Stimulated activated CD4-positive, alpha-beta T cell treated with anti-CD3 and anti-CD28 coated beads, Interleukin-4, amount 100 ng/mL, for 1 hour (primary cell): Measurements from ENCODE around the gene LCN12.

Experiments used
- DNase-seq: peaks from one replicate; pipeline ENCODE4 v3.0.0-alpha.2; 2020

Gene LCN12

DNA sequence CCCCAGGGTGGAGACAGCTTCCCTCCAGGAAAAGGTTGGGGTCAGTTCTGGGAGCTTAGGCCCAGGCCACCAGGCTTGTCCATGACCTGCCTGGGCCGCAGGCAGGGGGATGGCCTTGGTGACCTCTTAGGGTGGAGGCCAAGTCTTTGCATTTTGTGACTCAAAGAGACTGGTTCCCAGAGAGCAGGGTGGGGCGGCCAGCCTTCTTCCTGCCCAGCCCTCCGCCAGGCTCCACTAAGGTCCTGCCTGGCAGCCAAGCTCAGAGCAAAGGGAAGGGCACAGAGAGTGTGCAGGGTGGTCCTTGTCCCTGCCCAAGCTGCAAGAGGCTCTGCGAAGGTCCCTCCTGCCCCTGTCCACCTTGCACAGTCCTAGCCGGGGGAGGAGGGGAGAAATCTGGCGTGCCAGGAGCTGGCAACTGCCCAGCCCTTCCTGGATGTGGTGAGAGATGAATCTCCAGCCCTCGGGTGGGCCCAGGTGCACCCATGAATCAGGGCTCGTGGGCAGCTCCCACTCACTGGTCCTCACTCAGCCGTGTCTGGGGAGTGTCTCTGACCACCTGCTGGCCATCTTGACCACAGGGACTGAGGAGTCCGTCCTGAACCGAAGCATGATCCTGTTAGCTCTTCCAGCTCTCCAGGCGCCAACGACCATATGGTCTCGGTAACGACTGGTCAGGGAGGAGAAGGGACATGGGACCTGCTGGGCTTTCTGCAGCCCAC, 22.9 kb downstream of the LCN12 start:
- DNase-seq = no peak

DNA sequence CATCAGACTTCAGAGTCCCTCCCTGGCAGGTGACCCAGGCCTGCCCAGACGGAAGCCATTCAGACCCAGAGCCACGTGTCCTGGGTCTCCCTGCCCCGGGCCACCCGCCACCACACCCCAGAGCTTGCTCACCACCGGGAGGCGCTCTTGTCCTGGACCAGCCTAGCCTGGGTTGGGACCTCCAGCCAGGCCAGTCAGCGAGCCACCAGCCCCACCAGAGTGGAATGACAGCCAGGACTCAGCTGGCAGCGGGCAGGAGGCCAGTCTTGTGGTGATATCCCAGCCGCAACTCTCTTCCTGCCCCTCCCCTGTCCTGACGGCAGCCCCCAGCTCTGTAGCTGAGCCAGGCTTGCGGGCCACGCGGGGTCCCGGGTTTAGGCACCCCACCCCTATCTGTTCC, 23.6 kb downstream of the LCN12 start:
- DNase-seq = no peak

DNA sequence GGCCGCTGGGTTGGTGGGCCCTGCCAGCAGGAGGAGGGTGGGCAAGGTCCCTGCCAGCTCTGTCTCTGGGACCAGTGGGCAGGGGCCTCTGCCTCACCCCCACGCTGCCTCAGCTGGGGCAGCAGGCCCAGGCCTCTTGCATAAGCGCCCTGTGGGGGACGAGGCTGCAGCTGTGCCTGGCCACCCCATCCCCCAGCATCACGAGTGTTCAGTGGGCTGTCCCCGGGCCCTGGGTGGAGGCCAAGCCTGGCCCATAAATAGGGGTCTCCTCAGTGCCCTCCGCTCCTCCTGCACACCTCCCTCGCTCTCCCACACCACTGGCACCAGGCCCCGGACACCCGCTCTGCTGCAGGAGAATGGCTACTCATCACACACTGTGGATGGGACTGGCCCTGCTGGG, 25.1 kb downstream of the LCN12 start, which contains the start of gene PTGDS:
Gene PTGDS, plus strand, starts transcription at position 282 of the 400 bp plus-strand sequence. Its CDS starts 75 bp downstream, at position 357.
- DNase-seq = no peak

DNA sequence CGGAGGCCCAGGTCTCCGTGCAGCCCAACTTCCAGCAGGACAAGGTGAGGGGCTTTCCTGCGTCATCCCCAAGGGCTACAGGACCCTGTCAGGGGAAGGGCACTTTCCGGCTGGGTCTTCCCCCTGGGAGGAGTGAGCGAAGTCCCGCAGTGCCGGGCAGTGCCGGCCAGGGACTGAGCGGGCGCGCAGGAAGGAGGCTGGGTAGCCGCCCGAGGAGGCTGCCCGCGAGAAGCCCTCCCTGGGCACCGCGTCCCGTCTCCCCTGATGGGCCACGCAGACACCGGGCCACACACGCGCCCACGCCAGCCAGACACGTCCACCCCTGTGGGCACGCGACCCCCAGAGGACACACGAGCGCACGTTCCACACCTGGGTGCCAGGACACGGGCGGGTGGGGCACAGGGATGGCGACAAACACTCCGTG, 25.6 kb downstream of the LCN12 start:
- DNase-seq = no peak

DNA sequence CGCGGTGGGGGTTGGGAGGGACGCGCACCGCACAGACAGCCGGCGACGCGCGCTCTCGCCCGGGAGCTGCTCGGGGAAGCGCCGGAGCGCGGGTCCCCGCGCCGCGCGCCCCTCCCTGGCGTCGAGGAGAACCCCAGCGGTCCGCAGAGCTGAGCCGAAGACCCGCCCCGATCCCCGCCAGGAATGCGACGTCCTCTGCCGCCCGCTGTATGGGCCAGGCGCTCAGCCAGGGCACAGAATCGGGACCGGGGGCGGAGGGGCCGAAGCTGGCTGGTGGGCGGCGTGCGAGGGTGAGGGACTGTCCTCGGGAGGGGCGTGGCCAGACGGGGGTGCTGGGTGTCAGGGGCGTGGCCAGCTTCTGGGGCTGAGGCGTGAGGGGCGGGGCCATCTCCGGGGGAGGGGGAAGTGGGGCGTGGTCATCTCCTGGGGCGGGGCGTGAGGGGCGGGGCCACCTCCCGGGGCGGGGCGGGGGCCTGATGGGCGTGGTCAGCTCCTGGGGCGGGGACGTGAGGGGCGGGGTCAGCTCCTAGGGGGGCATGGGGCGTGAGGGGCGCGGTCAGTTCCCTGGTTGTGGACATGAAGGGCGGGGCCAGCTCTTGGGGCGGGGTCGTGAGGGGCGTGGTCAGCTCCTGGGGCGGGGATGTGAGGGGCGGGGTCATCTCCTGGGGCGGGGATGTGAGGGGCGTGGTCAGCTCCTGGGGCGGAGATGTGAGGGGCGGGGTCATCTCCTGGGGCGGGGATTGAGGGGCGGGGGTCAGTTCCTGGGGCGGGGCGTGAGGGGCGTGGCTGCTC, 26.2 kb downstream of the LCN12 start:
- DNase-seq = peak; percentile 67

DNA sequence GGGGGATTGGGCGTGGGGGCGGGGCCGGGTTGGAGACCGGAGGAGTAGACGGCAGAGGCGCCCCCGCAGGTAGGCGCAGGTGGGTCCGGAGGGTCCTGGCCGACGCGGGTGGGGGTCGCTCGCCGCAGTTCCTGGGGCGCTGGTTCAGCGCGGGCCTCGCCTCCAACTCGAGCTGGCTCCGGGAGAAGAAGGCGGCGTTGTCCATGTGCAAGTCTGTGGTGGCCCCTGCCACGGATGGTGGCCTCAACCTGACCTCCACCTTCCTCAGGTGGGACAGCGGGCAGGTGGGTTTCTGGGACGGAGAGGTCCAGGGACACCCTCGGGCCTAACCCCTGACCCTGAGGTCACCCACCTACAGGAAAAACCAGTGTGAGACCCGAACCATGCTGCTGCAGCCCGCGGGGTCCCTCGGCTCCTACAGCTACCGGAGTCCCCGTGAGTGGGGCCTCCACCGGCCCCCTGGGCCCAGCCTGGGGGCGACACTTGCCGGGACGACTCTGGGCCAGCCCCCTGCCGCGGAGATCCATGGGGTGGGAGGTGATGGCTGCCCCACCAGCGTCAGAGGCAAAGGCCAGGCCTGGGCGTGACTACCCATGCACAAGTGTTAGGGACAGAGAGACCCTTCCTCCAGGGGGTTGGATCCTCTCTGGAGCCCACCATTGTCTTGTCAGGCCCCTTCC, 26.9 kb downstream of the LCN12 start:
- no peak for DNase-seq

DNA sequence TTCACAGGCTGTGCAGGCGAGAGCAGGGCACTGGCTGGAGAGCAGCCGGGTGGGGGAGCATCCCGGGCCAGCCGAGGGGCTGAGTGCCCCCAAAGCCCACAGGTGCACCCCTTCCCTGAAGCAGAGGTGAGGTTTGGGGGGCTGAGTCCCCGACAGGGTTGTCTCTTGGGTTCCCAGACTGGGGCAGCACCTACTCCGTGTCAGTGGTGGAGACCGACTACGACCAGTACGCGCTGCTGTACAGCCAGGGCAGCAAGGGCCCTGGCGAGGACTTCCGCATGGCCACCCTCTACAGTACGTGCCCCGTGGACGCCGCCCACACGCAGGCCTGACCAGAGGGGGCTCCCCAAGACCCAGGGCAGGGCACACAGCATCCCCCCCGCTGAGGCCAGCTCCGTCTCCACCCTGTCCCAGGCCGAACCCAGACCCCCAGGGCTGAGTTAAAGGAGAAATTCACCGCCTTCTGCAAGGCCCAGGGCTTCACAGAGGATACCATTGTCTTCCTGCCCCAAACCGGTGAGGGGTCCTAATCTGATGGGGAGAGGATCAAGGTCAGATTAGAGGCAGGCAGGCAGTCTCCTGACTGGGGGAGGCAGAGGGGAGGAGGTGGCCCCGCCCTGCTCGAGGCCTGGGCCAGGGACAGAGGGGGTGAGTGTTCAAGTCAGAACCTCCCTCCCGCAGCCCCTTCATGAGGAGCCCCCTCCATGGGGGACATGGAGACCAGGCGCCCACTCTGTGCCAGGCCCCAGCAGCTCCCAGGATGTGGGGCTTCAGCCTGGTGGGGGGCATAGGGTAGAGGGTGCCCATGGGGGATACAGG, 27.9 kb downstream of the LCN12 start:
- DNase-seq = no peak

DNA sequence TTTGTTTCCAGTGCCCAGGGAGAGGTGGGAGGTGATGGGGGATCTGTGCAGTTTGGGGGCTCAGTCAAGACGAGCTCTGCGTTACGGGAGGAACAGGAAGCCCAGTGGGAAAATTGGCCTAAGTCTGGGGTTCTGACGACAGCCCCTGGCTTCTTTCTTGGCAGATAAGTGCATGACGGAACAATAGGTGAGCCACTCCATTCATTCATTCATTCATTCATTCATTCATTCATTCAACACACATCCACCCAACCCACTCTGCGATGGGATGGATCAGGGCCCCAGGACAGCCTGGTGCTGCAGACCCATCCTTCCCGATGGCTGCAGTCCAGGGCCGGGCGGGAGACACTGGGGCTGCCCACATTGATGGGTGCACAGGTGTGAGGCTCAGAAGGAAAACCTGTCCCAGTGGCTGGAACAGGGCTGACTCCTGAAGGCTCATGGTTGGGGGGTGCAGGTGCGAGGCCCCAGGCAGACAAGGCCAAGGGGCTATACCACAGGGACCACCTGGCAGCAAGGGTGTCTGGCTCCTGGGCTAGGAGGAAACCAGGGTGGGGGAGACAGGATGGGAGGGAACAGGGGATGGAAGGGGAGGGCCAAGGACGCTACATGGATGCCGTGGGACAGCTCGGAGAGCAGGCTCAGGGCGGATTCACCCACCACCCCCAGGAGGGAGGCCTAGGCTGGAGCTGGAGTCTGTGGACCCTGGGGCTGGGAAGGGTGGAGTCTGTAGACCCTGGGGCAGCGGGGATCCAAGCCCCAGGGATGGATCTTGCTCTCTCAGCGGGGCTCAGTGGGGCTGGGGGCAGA, 28.8 kb downstream of the LCN12 start:
- DNase-seq = no peak

DNA sequence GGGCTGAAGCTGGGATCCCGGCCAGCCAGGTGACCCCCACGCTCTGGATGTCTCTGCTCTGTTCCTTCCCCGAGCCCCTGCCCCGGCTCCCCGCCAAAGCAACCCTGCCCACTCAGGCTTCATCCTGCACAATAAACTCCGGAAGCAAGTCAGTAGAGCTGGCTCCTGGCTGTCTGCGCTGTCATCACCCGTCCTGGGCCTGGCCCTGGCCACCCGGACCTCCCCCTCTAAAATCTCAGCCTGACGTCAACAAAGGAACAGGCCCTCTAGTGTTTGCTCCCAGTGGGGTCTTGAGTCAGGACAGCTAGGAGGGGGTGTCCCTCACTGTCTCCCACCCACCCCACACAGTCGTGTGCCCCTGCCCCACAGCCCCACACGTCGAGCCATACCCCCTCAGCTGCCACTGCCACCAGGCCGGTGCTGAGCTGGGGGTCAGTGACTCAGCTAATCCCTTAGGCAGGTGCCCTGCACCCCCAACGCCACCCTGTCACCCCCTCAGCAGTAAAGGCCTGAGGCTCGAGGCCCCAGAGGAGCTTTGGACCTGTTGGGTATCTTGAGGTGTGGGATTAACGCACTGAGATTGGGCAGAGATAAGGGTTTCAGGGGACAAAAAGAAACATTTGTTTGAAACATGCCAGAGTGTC, 29.6 kb downstream of the LCN12 start:
- DNase-seq = no peak

DNA sequence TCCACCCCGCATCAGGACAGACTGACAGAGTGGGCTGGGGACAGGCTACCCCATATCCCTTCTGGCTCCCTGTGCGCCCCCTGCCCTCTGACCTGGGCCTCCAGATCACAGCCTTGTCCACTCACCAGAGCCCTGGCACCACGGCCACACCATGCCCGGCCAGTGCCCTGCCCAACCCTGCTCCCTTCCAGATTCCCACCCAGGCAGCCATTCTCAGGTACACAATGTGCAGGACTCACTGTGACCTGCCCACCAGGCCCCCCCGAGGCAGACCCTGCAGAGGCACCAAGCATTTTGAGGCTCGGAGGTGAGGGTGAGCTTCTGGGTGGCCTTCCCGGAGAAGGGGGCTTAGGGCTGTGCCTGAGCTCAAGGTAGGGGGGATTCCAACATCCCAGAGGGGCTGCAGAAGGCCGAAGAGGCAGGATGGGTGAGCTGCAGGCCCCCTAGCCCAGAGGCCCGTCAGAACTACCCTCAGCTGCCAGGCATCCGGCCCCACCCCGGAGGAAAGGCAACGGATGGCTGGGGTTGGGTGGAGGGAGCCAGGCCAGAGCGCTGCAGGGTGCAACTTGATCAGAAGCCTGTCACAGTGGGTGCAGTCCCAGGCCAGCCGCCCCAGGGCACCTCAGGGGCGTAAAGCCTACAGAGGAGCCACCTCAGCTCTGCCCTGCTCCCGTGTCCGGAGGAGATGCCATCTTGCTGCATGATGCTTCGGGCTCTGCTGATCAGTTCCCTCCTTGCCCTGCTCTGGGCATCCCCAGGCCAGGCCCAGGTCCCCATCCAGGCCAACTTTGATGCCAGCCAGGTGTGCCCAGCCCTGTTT, 30.4 kb downstream of the LCN12 start, which contains the start of gene LCNL1:
Gene LCNL1, plus strand, starts transcription at position 762 of the 820 bp plus-strand sequence. CDS start 594 bp downstream, outside the sequence.
- no peak for DNase-seq

DNA sequence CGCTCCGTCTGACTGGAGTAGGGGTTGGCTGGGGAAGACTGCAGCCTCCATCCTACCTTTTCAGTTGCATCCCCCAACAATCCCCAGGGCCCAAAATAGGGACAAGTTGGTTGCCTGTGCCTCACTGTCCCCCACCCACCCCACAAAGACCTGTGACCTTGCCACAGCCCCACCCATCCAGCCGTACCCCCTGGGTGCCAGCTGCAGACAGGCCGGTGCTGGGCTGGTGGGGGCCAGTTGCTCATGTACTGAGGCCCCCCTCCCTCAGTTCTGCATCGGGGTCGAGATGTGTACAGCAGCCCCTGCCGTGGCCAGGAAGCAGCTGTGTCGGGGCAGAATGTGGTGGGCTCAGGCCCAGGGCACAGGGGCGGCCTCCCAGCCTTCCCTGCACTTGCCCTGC, 31.1 kb downstream of the LCN12 start:
- DNase-seq = no peak

DNA sequence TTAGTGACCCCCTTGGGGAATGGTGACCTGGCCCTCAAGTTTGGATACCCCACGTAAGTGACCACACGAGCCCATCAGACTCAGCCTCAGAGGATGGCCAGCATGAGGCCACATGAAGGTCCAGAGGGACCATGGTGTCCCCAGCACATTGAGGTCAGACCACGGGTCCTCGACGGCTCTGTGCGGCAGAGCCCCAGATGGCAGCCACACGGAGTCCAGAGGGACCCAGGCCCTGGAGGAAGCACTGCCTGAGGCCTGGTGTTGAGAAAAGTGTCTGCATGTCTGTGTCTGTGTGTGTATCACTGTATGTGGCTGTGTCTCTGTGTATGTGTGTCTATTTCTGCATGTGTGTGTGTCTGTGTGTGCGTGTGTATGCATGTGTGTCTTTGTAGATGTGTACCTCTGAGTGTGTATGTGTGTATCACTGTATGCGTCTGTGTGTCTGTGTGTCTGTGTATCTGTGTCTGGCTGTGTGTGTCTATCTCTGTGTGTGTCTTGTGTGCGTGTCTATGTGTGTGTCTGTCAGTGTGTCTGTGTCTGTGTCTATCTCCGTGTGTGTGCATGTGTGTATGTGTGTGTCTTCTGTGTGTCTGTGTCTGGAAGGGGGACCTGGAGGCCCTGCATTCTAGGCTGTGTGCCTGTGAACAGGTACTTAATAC, 31.7 kb downstream of the LCN12 start:
- DNase-seq = no peak

DNA sequence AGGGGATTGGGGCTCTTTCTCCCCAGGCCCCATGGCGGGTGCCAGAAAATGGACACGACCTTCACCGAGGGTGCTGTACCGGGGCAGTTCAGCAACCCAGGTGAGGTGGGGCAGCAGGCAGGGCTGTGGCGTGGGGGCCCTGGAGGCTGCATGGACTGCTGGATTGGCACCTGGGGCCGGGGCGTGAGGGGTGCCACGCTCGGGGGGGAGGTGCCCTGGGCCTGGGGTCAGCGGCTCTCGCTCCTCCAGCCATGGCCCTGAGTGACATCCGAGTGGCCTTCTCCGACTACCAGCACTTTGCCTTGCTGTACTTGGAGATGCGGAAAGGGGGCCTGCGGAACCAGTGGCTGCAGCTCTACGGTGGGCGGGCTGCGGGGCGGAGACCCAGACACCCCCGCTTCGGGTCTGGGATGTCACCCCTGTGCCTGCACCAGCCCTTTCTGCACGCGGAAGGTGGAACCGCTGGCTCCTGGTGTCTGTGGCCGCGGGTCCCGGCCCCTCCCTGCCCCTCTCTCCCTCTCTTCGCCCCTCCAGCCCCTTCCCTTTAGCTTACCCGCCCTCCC, 32.5 kb downstream of the LCN12 start:
- DNase-seq = no peak

DNA sequence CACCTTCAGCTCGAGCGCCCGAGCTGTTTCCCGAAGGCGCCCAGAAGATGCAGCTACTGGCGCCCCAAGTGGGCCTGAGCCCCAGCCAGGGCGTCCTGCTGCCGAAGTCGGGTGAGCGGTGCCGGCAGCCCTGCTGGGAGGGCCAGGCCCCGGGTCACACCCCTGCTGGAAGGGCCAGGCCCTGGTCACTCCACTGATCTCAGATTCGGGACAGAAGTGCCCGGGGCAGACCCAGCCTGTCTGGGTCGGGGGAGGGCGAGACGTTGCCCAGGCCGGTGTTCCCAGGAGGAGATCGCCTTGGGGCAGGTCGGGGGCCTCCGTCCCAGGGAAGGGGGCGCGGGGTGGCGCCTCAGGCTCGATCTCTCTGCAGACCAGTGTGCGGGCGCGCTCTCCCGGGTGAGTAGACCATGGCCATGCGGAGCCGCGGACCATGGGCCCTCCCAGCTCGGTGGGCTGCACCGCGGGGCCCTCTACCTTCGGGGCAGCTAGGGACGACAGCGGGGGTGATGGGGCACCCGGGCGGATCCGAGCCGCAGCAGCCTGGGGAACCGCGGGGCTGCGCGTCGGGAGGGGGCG, 33.0 kb downstream of the LCN12 start:
- no peak for DNase-seq

DNA sequence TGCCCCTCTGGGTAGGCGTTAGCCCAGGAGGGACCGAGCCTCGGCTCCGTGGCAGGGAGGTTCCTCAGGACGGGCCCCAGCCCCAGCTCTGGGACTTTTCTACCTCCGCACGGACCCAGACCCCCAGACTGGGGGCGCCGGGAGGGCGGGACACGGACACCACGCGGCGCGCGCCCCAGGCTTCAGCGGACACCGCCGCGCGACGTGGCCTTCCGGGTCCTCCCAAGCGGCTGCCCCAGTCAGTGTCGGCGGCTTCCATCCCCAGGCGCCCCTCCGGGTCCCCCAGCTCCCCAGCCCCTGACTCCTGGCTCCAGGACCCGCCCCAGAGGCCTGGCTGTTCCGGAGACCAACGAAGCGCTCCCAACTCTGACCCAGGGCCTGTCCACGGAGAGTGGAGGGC, 33.8 kb downstream of the LCN12 start:
- DNase-seq = no peak

DNA sequence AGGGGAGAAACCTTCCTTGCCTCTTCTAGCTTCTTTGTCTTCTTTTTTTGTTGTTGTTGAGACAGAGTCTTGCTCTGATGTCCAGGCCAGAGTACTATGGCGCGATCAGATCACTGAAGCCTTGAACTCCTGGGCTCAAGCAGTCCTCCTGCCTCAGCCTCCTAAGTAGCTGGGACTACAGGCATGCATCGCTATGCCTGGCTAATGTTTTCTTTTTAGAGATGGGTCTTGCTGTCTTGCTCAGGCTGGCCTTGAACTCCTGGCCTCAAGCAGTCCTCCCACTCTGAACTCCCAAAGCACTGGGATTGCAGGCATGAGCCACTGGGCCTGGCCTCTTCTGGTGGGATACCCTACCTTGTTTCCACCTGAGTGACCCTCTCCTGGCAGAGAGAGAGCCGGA, 36.8 kb downstream of the LCN12 start:
- no peak for DNase-seq

DNA sequence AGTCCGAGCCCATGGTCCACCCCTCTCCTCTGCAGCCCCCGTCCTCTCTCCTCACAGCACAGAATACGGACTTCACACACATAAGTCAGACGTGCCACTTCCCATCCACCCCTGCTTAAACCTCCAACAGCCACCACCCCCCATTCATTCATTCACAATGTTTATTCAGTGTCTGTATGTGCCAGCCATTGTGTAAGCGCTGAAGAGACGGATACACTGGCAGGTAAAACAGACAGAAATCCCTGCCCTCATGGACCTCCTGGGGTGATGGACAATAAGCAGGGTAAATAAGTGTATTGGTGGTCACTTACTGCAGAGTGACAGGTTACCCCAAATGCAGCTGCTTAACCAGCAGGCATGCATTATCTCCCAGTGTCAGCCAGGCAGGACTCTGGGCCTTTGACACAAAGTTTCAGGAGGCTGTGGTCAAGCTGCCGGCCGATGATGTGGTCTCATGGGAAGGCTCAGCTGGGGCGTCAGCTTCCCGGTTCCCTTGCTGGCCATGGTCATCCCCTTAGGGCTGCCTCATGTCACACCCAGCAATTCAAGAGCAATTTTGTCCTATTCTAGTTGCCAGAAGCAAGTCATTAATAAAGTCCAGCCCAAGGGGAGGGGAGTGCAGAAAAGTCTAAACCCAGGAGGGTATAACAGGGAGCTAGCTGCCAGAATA, 38.3 kb downstream of the LCN12 start:
- DNase-seq = no peak
